Choroid plexus epithelial cell (primary cell): ENCODE data around the gene FREM3.

Experiments
- DNase-seq: peaks from one replicate; pipeline ENCODE4 v3.0.0-alpha.2; 2010; ENCODE audit warnings: low read depth
- H3K4me3 ChIP-seq: 2 replicates; pipeline ENCODE4 v1.5.1; 2011; ENCODE audit warnings: low read depth, mild to moderate bottlenecking, control low read depth, low read length, moderate library complexity
- CTCF ChIP-seq: conservative IDR thresholded peaks from 2 replicates; pipeline ENCODE4 v1.5.1; 2011; ENCODE audit warnings: low read depth, mild to moderate bottlenecking, control low read depth, inconsistent platforms, low read length, moderate library complexity

The FREM3 gene

GRCh38 chr4:143558823-143559756, 141.4 kb downstream of the FREM3 start:
- peak; percentile 65 for DNase-seq
- H3K4me3 ChIP-seq, result peak overlapping the region; percentile 68
- TF ChIP-seq CTCF, result peak; percentile 58

- H3K4me3 ChIP-seq, result no peak overlapping the region
- no peak for DNase-seq
- TF ChIP-seq CTCF, result no peak
Measured at GRCh38 chr4:143558286-143558685, 142.2 kb downstream of the FREM3 start.

- TF ChIP-seq CTCF, result no peak
- peak; percentile 10 for DNase-seq
- H3K4me3 ChIP-seq, result no peak overlapping the region
Measured at GRCh38 chr4:143555676-143556075, 144.8 kb downstream of the FREM3 start.

GRCh38 chr4:143554728-143555597, 145.5 kb downstream of the FREM3 start:
- no peak for DNase-seq
- no peak for TF ChIP-seq CTCF
- H3K4me3 ChIP-seq, result no peak overlapping the region

GRCh38 chr4:143549928-143550327, 150.5 kb downstream of the FREM3 start:
- H3K4me3 ChIP-seq, result no peak overlapping the region
- no peak for DNase-seq
- no peak for TF ChIP-seq CTCF

- no peak for TF ChIP-seq CTCF
- H3K4me3 ChIP-seq, result no peak overlapping the region
- no peak for DNase-seq
Measured at GRCh38 chr4:143539670-143540023, 160.8 kb downstream of the FREM3 start.
